Adrenal gland (tissue), 12 donors: ENCODE data around the gene TSSK3. TPM values are rescaled to one million over a fixed set of nuclear protein-coding genes. Genes with fewer than 3 reads are reported as not detected.
A peak's percentile ranks its signal among the peaks of the same experiment; 100 is the strongest.

Experiments used
- DNase-seq, 7 donors: peaks; one replicate each; pipeline ENCODE4 v3.0.0-alpha.2; 2019 to 2020
- H3K27ac ChIP-seq, 5 donors: fragments of 200-600 bp; sonication (generic) in 4 of 5; 1 replicate in 3 of 5; 2 replicates in 2 of 5; pipeline versions ENCODE4 v1.5.1 to v1.8.0; 2016 to 2020; ENCODE audit warnings: mild to moderate bottlenecking in 1 of 5
- H3K27me3 ChIP-seq: fragments of 200-600 bp; 2 replicates; pipeline ENCODE4 v1.8.0; 2021
- H3K36me3 ChIP-seq, 2 donors: fragments of 200-600 bp; replicated peaks in 1 of 2; 1 replicate in 1 of 2; 2 replicates in 1 of 2; pipeline versions ENCODE4 v1.5.1 to v1.8.0; 2018 to 2022
- H3K4me1 ChIP-seq, 2 donors: fragments of 200-600 bp; replicated peaks in 1 of 2; 1 replicate in 1 of 2; 2 replicates in 1 of 2; pipeline versions ENCODE4 v1.5.1 to v1.8.0; 2018 to 2021
- H3K4me3 ChIP-seq, 4 donors: fragments of 200-600 bp; sonication (generic) in 3 of 4; one replicate each; pipeline ENCODE4 v1.5.1; 2016 to 2018
- H3K9me3 ChIP-seq, 3 donors: fragments of 200-600 bp; sonication (generic) in 1 of 3; replicated peaks in 1 of 3; 1 replicate in 2 of 3; 2 replicates in 1 of 3; pipeline versions ENCODE4 v1.5.1 to v1.8.0; 2016 to 2021
- CTCF ChIP-seq, 6 experiments: fragments of 450-650 bp in 4 of 6; fragments of 200-600 bp in 2 of 6; sonication (generic) in 1 of 6; IDR thresholded peaks; 1 replicate in 5 of 6; 2 replicates in 1 of 6; pipeline versions ENCODE4 v1.5.1 to v1.8.0; 2016 to 2021; ENCODE audit warnings: antibody characterized with exemption in 6 of 6, mild to moderate bottlenecking in 2 of 6, moderate library complexity in 1 of 6
- POLR2A ChIP-seq, 2 donors: fragments of 450-650 bp; IDR thresholded peaks; one replicate each; pipeline ENCODE4 v1.6.1; 2017; ENCODE audit warnings: antibody characterized with exemption in 2 of 2, mild to moderate bottlenecking in 2 of 2, moderate library complexity in 1 of 2
- WGBS, 4 donors: extraction: QIAGEN DNeasy Blood & Tissue Kit in 2 of 4; methylation state at CpG; one replicate each; pipeline versions ENCODE4 v1.1.5 to v1.1.7; 2013 to 2017; 5-methylcytosine and 5-hydroxymethylcytosine counted together
- intact Hi-C, 2 donors: fragments of 100-400 bp; cut with DNase I; formaldehyde crosslinking; loops; one replicate each; pipeline versions ENCODE4 v1.14.1 to v1.15.0; 2022 to 2023
- polyA plus RNA-seq, 3 donors: library from polyadenylated mRNA; stranded (reverse); fragments of 200-250 nt in 2 of 3; fragments of 350-450 nt in 1 of 3; fragmentation: Illumina TruSeq in 1 of 3; extraction: RNeasy Lipid Tissue Mini Kit (QIAGEN cat#74804) in 1 of 3; gene quantifications; one replicate each; pipeline ENCODE4 v1.2.3, GENCODE V29; 2013 to 2014
- total RNA-seq, 9 donors: library from RNA; depleted of rRNA in 4 of 9; stranded (reverse); fragments of >200 nt in 4 of 9; fragments of 120-200 nt in 1 of 9; fragmentation: NEBNext Ultra II Directional in 1 of 9; extraction: Animal tissue kit (Norgen Biotek cat#: 25700) in 1 of 9; gene quantifications; one replicate each; pipeline versions ENCODE4 v1.1.0 to v1.2.4, GENCODE V29; 2013 to 2023
- donor health status: healthy with polysubstance abuse.
- donor health status: Bipolar disorder and iron deficiency.
- donor health status: DM: yes; HTN: yes; CAD: no.
- donor health status: DM: no; HTN: no; CAD: no.
- donor health status: DM: no; HTN: no; CAD: no.
- donor health status: DM: yes; HTN: yes; CAD: no.

Gene TSSK3
- total and polyA plus RNA-seq, 12 donors = 0.69 to 5.3 (median 1.9) TPM; not detected in 1

DNA sequence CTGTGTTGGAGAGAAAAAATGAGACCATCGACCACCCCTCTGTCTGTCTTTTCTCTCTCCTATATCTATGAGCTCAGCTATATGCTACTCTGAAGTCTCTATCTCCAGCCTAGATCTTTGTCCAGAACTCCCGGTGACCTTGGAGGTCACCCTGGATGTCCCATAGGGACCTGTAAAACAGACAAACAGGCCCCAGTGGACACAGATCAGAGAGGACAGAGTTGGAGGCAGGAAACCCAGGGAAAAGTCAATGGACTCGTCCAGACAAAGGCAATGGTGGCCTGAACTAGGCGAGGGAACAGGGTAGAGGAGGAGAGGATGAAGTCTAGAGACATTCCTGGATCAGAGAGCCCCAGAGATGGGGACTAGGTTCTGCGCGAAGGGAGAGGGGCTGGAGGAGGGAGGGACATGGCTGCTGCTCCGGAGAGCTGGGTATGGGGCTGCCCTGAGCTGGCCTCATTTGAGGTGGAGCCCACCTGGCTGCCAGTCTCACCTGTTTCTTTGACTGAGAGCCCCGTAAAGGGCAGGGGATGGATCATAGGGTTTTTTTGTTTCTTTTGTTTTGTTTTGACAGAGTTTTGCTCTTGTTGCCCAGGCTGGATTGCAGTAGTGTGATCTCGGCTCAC lies 15.7 kb upstream of the TSSK3 start:
- H3K27ac ChIP-seq = peak overlapping the region in 1 of 5 donors; percentile 36
- peaks cover 20 to 52% of the 10 kb centered on the region in 2 donors for H3K4me1 ChIP-seq
- intact Hi-C loops = no loop called here
- no peak for DNase-seq
- no peak overlapping the region for H3K4me3 ChIP-seq
- no peaks in the 10 kb centered on the region for H3K36me3 ChIP-seq
- 81 to 91% (median 85%) methylated on average over 9 of the region's 9 CpGs for WGBS, 4 donors
- TF ChIP-seq POLR2A (IDR thresholded peaks at IDR 0.05) (no peak), CTCF (IDR thresholded peaks at IDR 0.05) (no peak)
- H3K27me3 ChIP-seq = no peaks in the 10 kb centered on the region
- no peaks in the 10 kb centered on the region for H3K9me3 ChIP-seq

GRCh38 chr1:32349211-32349708 lies 13.1 kb upstream of the TSSK3 start:
- Histone ChIP-seq H3K9me3 (no peaks in the 10 kb centered on the region), H3K36me3 (no peaks in the 10 kb centered on the region), H3K4me1 (peaks cover 45 to 78% of the 10 kb centered on the region in 2 donors), H3K4me3 (no peak overlapping the region), H3K27me3 (no peaks in the 10 kb centered on the region), H3K27ac (peak overlapping the region in 1 of 5 donors; percentile 95)
- intact Hi-C loops = no loop called here
- 40 to 62% (median 54%) methylated on average over 5 to 8 of the region's 8 CpGs for WGBS, 4 donors
- no peak for TF ChIP-seq POLR2A (IDR thresholded peaks at IDR 0.05)
- TF ChIP-seq CTCF (IDR thresholded peaks at IDR 0.05) = no peak
- DNase-seq = peak; percentile 50 to 84 (median 71)

GRCh38 chr1:32350785-32351398 lies 11.4 kb upstream of the TSSK3 start:
- Histone ChIP-seq H3K27ac (peak overlapping the region in 4 of 5 donors; percentile 93 to 97 (median 94)), H3K4me3 (peak overlapping the region in 2 of 4 donors; percentile 35 to 66), H3K36me3 (no peaks in the 10 kb centered on the region), H3K4me1 (peaks cover 43 to 76% of the 10 kb centered on the region in 2 donors), H3K9me3 (no peaks in the 10 kb centered on the region), H3K27me3 (no peaks in the 10 kb centered on the region)
- WGBS, 4 donors = 18 to 76% (median 28%) methylated on average over 7 to 28 of the region's 28 CpGs
- TF ChIP-seq CTCF (IDR thresholded peaks at IDR 0.05) (peak; percentile 47 to 71 (median 64)), POLR2A (IDR thresholded peaks at IDR 0.05) (no peak)
- DNase-seq = peak; percentile 80 to 88 (median 84)
- intact Hi-C loops = no loop called here

DNA sequence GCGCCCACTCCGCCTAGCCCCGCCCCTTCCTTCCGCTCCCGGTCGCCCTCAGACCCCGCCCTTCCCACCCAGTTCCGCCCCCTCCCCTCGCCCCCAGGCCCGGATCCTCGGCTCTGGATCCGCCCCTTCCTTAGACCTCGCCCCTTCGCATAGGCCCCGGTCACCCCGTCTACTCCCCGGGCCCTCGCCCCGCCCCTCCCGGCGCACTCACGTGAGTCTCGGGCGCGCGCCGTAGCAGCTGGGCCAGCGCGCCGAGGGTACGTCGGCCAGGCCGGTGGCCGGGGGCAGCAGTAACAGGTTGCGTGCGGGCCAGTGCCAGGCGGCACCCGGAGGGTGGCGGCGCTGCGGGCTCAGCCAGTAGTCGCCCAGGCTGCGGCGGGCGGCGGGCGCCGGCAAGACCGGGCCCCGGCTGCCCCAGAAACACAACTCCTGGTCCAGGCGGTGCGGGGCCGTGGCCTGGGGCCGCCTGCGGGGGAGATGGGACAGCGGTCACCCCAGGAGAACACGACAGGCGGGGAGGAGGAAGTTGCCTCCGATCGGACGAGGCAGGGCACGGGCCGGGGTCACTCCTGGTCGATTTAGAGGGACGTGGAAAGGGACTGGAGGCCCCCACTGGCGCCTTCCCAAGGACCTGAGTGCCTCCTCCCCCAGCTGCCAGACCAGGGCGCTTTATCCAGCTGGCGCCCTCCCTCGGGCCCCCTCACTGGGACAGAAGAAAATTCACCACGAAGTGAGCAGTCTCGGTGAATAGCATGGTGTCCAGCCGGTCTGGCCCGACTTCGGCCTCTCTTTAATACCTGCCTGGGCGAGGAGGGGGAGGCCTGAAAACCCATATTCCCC lies 10.7 kb upstream of the TSSK3 start:
- Histone ChIP-seq H3K27ac (peak overlapping the region; percentile 44 to 97 (median 93)), H3K9me3 (no peaks in the 10 kb centered on the region), H3K4me1 (peaks cover 43 to 69% of the 10 kb centered on the region in 2 donors), H3K36me3 (no peaks in the 10 kb centered on the region), H3K4me3 (peak overlapping the region; percentile 35 to 70 (median 61)), H3K27me3 (no peaks in the 10 kb centered on the region)
- TF ChIP-seq POLR2A (IDR thresholded peaks at IDR 0.05) (peak; percentile 93 to 97), CTCF (IDR thresholded peaks at IDR 0.05) (peak in 1 of 6 experiments; percentile 3)
- peak; percentile 95 to 96 (median 96) for DNase-seq
- intact Hi-C loops = no loop called here
- 0 to 11% (median 1%) methylated on average over 9 to 75 of the region's 75 CpGs for WGBS, 4 donors
